RWPE1 (cell line): ENCODE measurements around the gene HAL.

Source experiments
- CTCF ChIA-PET: fragments of 350-600 bp; sonication (Branson Sonifier 250); formaldehyde crosslinking; extraction: SDS; loops from one replicate; lab custom pipeline; 2021; lab: Yijun Ruan, JAX
- POLR2A ChIA-PET: fragments of 400-600 bp; formaldehyde crosslinking; extraction: SDS; loops from one replicate; lab custom pipeline; 2020; ENCODE audit warnings: antibody characterized with exemption; ENCODE audit not compliant: low non-redundant PET; lab: Yijun Ruan, JAX
- DNase-seq: peaks from one replicate; pipeline ENCODE4 v3.0.0; 2012; ENCODE audit warnings: low spot score
- H3K27ac ChIP-seq: fragments of 450-650 bp; 2 replicates; pipeline ENCODE4 v1.5.1; 2017
- TF ChIP-seq, protein P1 (sequence below): fragments of 450-650 bp; conservative IDR thresholded peaks from 2 replicates; pipeline ENCODE4 v1.5.1; 2017; ENCODE audit warnings: low read depth, mild to moderate bottlenecking

Gene HAL

DNA sequence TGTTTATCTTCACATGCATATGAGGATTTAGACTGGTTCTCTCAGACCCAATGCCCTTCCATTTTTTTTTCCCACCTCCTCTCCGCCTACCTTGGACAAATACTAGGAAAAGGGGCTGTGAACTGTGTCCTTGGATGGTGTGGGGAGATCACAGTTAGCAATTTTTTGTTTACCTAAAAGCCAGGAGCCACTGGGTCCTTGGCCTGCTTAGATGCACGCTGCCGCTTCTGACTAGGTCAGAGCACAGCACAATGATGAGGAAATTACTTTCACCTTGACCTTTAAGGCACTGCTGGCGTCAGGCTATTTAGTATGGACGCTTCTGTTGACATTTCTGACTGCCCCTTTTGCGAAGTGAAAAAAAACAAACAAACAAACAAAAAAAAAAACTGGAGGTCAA lies 55.6 kb downstream of the HAL start:
- TF ChIP-seq, protein P1, sequence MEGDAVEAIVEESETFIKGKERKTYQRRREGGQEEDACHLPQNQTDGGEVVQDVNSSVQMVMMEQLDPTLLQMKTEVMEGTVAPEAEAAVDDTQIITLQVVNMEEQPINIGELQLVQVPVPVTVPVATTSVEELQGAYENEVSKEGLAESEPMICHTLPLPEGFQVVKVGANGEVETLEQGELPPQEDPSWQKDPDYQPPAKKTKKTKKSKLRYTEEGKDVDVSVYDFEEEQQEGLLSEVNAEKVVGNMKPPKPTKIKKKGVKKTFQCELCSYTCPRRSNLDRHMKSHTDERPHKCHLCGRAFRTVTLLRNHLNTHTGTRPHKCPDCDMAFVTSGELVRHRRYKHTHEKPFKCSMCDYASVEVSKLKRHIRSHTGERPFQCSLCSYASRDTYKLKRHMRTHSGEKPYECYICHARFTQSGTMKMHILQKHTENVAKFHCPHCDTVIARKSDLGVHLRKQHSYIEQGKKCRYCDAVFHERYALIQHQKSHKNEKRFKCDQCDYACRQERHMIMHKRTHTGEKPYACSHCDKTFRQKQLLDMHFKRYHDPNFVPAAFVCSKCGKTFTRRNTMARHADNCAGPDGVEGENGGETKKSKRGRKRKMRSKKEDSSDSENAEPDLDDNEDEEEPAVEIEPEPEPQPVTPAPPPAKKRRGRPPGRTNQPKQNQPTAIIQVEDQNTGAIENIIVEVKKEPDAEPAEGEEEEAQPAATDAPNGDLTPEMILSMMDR, result no peak
- POLR2A ChIA-PET, result no interaction called here
- H3K27ac ChIP-seq, result no peak overlapping the region
- CTCF ChIA-PET, result interaction anchor here (0.6 kb wide), 1 partner anchor 236 kb away, joined by 10 read pairs; no protein-coding TSS in a partner anchor
- no peak for DNase-seq
